A673 (cell line): ENCODE measurements around the gene S100B. TPM values are rescaled to one million over a fixed set of nuclear protein-coding genes. Genes with fewer than 3 reads are reported as not detected.

Experiments
- BruUV-seq: library from RNA; stranded (reverse); fragments of 400-500 nt; replicated peaks from 2 replicates; lab custom pipeline; 2021; lab: Mats Ljungman, UMichigan
- CTCF ChIA-PET: fragments of 300-600 bp; sonication (Branson Sonifier 250); formaldehyde crosslinking; loops from one replicate; lab custom pipeline; 2022; ENCODE audit warnings: antibody characterized with exemption; lab: Charles Lee
- POLR2A ChIA-PET: fragments of 300-600 bp; sonication (Branson Sonifier 250); formaldehyde crosslinking; loops from one replicate; lab custom pipeline; 2022; ENCODE audit warnings: antibody characterized with exemption; ENCODE audit not compliant: low non-redundant PET; lab: Charles Lee
- DNase-seq: peaks from one replicate; pipeline ENCODE4 v3.0.0-alpha.2; 2015; ENCODE audit warnings: low spot score
- H3K27ac ChIP-seq: fragments of 200-600 bp; sonication (generic); 2 replicates; pipeline ENCODE4 v1.5.1; 2016; ENCODE audit warnings: mixed run types, low read depth, mild to moderate bottlenecking, mixed read lengths, antibody characterized with exemption, low read length; ENCODE audit not compliant: poor library complexity, severe bottlenecking
- H3K27me3 ChIP-seq: fragments of 200-600 bp; sonication (generic); replicated peaks from 2 replicates; pipeline ENCODE4 v1.6.1; 2017; ENCODE audit warnings: mixed run types, low read depth, mild to moderate bottlenecking, mixed read lengths, antibody characterized with exemption, low read length; ENCODE audit not compliant: insufficient read depth, poor library complexity
- H3K36me3 ChIP-seq: fragments of 200-600 bp; sonication (generic); 2 replicates; pipeline ENCODE4 v1.6.1; 2016; ENCODE audit warnings: mixed run types, mild to moderate bottlenecking, mixed read lengths, antibody characterized with exemption, low read length; ENCODE audit not compliant: insufficient read depth, poor library complexity, severe bottlenecking
- H3K4me1 ChIP-seq: fragments of 200-600 bp; sonication (generic); 2 replicates; pipeline ENCODE4 v1.6.1; 2017; ENCODE audit warnings: mixed run types, mild to moderate bottlenecking, mixed read lengths, antibody characterized with exemption, low read length; ENCODE audit not compliant: insufficient read depth, poor library complexity, severe bottlenecking
- H3K4me3 ChIP-seq: fragments of 200-600 bp; sonication (generic); 2 replicates; pipeline ENCODE4 v1.5.1; 2016; ENCODE audit warnings: low read depth, mixed run types, mild to moderate bottlenecking, mixed read lengths, low read length; ENCODE audit not compliant: poor library complexity, severe bottlenecking
- H3K9me3 ChIP-seq: fragments of 200-600 bp; sonication (generic); 2 replicates; pipeline ENCODE4 v1.6.1; 2016; ENCODE audit warnings: mixed run types, low read depth, mild to moderate bottlenecking, mixed read lengths, antibody characterized with exemption, low read length; ENCODE audit not compliant: poor library complexity, severe bottlenecking
- EZH2 ChIP-seq: fragments of 200-600 bp; sonication (generic); IDR thresholded peaks from 2 replicates; pipeline ENCODE4 v1.6.1; 2017; ENCODE audit warnings: borderline replicate concordance, low read depth, mild to moderate bottlenecking, mixed read lengths, antibody characterized with exemption, low read length; ENCODE audit not compliant: poor library complexity, severe bottlenecking
- intact Hi-C: fragments of 100-400 bp; cut with micrococcal nuclease; formaldehyde crosslinking; loops from one replicate; pipeline ENCODE4 v1.10.0; 2022; ENCODE audit not compliant: unreplicated experiment
- total RNA-seq: library from RNA; stranded (reverse); gene quantifications from 2 replicates; pipeline ENCODE4 v1.2.3, GENCODE V29; 2021
- TF ChIP-seq, protein P1 (sequence below): fragments of 300-800, 200-600 bp; sonication (generic); conservative IDR thresholded peaks from 2 replicates; pipeline ENCODE4 v1.5.1; 2017; ENCODE audit warnings: low read depth, mild to moderate bottlenecking, antibody characterized with exemption, low read length, moderate library complexity, mixed read lengths

Gene S100B
- total RNA-seq, 1 experiment from 2014 or later = not detected

DNA sequence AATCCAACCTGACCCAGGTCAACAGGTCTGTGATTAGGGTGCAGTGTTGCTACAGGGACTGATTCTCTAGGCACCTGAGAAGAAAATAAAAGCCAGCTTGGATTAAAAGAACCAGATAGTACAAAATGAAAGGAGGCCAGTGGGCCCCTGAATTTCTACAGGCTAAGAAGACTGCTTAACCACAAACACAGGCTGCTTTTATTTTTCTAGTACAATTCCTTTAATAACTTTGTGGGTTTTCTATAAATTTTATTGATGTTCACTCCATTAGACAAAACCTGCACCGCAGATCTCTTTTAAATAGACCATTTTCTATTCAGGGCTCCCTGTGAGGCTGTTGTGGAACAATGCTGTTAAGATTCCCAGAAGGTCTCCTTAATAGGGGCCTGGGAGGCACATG lies 20.9 kb upstream of the S100B start:
- intact Hi-C loops = no loop called here
- CTCF ChIA-PET = no interaction called here
- TF ChIP-seq, protein P1, sequence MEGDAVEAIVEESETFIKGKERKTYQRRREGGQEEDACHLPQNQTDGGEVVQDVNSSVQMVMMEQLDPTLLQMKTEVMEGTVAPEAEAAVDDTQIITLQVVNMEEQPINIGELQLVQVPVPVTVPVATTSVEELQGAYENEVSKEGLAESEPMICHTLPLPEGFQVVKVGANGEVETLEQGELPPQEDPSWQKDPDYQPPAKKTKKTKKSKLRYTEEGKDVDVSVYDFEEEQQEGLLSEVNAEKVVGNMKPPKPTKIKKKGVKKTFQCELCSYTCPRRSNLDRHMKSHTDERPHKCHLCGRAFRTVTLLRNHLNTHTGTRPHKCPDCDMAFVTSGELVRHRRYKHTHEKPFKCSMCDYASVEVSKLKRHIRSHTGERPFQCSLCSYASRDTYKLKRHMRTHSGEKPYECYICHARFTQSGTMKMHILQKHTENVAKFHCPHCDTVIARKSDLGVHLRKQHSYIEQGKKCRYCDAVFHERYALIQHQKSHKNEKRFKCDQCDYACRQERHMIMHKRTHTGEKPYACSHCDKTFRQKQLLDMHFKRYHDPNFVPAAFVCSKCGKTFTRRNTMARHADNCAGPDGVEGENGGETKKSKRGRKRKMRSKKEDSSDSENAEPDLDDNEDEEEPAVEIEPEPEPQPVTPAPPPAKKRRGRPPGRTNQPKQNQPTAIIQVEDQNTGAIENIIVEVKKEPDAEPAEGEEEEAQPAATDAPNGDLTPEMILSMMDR = no peak
- TF ChIP-seq EZH2 = no peak
- POLR2A ChIA-PET = no interaction called here
- no peak for DNase-seq
- Histone ChIP-seq H3K4me1 (no peaks in the 10 kb centered on the region), H3K27me3 (no peaks in the 10 kb centered on the region), H3K27ac (no peak overlapping the region), H3K4me3 (no peak overlapping the region), H3K36me3 (no peaks in the 10 kb centered on the region), H3K9me3 (peaks cover 12% of the 10 kb centered on the region)
- no TSS peak for BruUV-seq

DNA sequence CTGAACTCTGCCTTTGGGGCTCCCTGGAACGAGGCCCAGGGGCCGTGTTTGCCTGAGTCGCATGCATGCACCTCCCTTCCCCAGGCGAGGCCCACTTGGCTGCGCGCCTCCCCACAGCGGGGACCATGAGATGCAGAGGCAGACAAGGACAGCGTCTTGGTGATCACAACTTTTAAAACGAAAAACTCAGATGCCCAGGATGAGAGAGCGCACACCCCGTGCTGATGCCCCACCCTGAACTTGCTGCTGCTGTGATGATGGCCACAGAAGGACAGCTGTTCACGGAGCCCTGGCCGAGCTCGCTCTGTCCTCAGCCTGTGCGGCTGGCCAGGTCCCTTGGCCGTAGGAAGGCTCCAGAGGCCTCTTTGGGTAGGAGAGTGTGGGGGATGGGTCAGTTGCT lies 19.2 kb upstream of the S100B start:
- TF ChIP-seq, protein P1 = no peak
- TF ChIP-seq EZH2 = no peak
- ChIA-PET CTCF (no interaction called here), POLR2A (no interaction called here)
- no peaks in the 10 kb centered on the region for H3K27me3 ChIP-seq
- H3K4me3 ChIP-seq = no peak overlapping the region
- no TSS peak for BruUV-seq
- H3K9me3 ChIP-seq = peaks cover 12% of the 10 kb centered on the region
- no peaks in the 10 kb centered on the region for H3K36me3 ChIP-seq
- intact Hi-C loops = no loop called here
- no peaks in the 10 kb centered on the region for H3K4me1 ChIP-seq
- H3K27ac ChIP-seq = no peak overlapping the region
- no peak for DNase-seq

DNA sequence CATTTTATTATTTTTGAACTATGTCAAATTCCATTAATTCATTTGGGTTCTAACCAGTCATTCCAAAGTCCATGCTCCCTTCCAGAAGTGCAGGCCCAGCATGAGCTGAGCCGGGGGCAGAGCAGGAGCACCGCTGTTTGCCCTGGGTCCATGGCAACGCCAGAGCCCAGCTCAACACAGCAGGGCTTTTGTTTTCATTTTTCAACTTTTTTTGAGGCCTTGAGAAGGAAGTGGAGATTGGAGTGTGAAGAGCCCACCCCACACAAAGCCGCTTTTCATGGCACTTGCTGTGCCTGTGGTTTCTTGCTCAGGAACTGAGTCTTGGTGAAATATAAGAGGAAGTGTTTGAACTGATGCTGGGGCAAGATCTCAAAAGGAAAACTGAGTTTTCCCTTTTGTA lies 17.3 kb upstream of the S100B start:
- DNase-seq = no peak
- no peaks in the 10 kb centered on the region for H3K36me3 ChIP-seq
- TF ChIP-seq, protein P1 = no peak
- TF ChIP-seq EZH2 = no peak
- no peak overlapping the region for H3K4me3 ChIP-seq
- POLR2A ChIA-PET = no interaction called here
- no peak overlapping the region for H3K27ac ChIP-seq
- CTCF ChIA-PET = no interaction called here
- no TSS peak for BruUV-seq
- H3K27me3 ChIP-seq = no peaks in the 10 kb centered on the region
- intact Hi-C loops = no loop called here
- H3K4me1 ChIP-seq = no peaks in the 10 kb centered on the region
- peaks cover 12% of the 10 kb centered on the region for H3K9me3 ChIP-seq
